ENCODE data around the gene HOMER2. TPM values are rescaled to one million over a fixed set of nuclear protein-coding genes. Genes with fewer than 3 reads are reported as not detected.

Gene HOMER2
- total and polyA plus RNA-seq, 9 of the 15 experiments (the other 6 are each of a cell fraction or from before 2014, with no cell fraction given) = 0.13 to 0.47 (median 0.29) TPM; not detected in 1

DNA sequence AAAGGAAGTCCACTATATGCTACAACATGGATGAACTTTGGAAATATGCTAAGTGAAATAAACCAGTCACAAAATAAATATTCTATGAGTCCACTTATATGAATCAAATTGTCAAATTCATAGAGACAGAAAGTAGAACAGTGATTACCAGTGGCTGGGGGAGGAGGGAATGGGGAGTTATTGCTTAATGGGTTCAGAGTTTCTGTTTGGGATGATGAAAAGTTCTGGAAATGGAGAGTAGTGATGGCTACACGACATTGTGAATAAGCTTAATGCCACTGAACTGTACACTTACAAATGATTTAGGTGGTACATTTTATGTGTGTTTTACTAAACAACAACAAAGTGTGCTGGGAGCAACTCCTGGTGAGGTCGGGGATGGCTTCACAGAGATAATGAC, 38.1 kb downstream of the HOMER2 start (continued):
- TF ChIP-seq TEAD2 (tag; IDR thresholded peaks at IDR 0.05) (no peak), POLR3A (IDR thresholded peaks at IDR 0.05; ENCODE audit: borderline replicate concordance, extremely low read depth, insufficient read depth, insufficient read length) (no peak)
- TF ChIP-seq, protein P1, sequence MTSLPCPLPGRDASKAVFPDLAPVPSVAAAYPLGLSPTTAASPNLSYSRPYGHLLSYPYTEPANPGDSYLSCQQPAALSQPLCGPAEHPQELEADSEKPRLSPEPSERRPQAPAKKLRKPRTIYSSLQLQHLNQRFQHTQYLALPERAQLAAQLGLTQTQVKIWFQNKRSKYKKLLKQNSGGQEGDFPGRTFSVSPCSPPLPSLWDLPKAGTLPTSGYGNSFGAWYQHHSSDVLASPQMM (CRISPR knock-in tag; IDR thresholded peaks at IDR 0.05) = no peak
- TF ChIP-seq, protein P2, sequence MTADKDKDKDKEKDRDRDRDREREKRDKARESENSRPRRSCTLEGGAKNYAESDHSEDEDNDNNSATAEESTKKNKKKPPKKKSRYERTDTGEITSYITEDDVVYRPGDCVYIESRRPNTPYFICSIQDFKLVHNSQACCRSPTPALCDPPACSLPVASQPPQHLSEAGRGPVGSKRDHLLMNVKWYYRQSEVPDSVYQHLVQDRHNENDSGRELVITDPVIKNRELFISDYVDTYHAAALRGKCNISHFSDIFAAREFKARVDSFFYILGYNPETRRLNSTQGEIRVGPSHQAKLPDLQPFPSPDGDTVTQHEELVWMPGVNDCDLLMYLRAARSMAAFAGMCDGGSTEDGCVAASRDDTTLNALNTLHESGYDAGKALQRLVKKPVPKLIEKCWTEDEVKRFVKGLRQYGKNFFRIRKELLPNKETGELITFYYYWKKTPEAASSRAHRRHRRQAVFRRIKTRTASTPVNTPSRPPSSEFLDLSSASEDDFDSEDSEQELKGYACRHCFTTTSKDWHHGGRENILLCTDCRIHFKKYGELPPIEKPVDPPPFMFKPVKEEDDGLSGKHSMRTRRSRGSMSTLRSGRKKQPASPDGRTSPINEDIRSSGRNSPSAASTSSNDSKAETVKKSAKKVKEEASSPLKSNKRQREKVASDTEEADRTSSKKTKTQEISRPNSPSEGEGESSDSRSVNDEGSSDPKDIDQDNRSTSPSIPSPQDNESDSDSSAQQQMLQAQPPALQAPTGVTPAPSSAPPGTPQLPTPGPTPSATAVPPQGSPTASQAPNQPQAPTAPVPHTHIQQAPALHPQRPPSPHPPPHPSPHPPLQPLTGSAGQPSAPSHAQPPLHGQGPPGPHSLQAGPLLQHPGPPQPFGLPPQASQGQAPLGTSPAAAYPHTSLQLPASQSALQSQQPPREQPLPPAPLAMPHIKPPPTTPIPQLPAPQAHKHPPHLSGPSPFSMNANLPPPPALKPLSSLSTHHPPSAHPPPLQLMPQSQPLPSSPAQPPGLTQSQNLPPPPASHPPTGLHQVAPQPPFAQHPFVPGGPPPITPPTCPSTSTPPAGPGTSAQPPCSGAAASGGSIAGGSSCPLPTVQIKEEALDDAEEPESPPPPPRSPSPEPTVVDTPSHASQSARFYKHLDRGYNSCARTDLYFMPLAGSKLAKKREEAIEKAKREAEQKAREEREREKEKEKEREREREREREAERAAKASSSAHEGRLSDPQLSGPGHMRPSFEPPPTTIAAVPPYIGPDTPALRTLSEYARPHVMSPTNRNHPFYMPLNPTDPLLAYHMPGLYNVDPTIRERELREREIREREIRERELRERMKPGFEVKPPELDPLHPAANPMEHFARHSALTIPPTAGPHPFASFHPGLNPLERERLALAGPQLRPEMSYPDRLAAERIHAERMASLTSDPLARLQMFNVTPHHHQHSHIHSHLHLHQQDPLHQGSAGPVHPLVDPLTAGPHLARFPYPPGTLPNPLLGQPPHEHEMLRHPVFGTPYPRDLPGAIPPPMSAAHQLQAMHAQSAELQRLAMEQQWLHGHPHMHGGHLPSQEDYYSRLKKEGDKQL (CRISPR knock-in tag; IDR thresholded peaks at IDR 0.05; ENCODE audit: borderline replicate concordance) = no peak

DNA sequence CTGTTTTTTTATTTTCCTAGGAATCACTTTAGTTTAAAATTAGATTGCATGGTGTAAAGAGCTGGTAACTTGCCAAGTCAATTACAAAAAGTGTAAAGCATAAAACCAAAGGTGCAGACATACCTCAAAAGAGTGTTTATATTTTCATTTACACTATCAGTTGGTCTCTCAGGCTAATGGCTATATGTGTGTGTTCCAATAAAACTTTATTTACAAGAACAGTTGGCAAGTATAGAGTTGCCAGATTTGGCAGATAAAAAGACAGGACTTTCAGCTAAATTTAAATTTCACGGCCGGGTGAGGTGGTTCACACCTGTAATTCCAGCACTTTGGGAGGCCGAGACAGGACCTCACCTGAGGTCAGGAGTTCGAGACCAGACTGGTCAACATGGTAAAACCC, 41.1 kb downstream of the HOMER2 start:
- Histone ChIP-seq H3K4me1 (replicated peaks in 1 of 2; ENCODE audit: control insufficient read depth in 2 of 2, insufficient read depth in 2 of 2, low read length in 2 of 2) (no peaks in the 10 kb centered on the region), H3K27ac (ENCODE audit: extremely low read depth, low read depth, low read length) (no peak overlapping the region), H2AFZ (ENCODE audit: low read depth, low read length) (no peak overlapping the region), H3K9me1 (ENCODE audit: control insufficient read depth, insufficient read depth, low read length) (no peaks in the 10 kb centered on the region), H3K27me3 (ENCODE audit: control insufficient read depth in 2 of 2, insufficient read depth in 2 of 2, low read length in 2 of 2) (peaks cover 21 to 22% of the 10 kb centered on the region in 2 experiments), H3K9ac (ENCODE audit: insufficient read depth in 1 of 2, low read depth in 2 of 2, low read length in 2 of 2) (no peak overlapping the region), H3K4me2 (ENCODE audit: insufficient read depth, low read length) (no peak overlapping the region), H4K20me1 (replicated peaks; ENCODE audit: control insufficient read depth, insufficient read depth, low read length) (no peaks in the 10 kb centered on the region), H3K4me3 (no peak overlapping the region), H3K79me2 (ENCODE audit: control insufficient read depth, insufficient read depth, low read length) (no peaks in the 10 kb centered on the region), H3K36me3 (ENCODE audit: control insufficient read depth, insufficient read depth, low read length) (no peaks in the 10 kb centered on the region), H3K9me3 (replicated peaks; ENCODE audit: control insufficient read depth, insufficient read depth, low read depth, low read length) (no peaks in the 10 kb centered on the region)
- no TSS peak for BruUV-seq (replicated peaks)
- ChIA-PET POLR2A (interaction anchor here (0.7 to 1.4 kb wide), 2 partner anchors 9 to 23 kb away, joined by 3 read pairs; no protein-coding TSS in a partner anchor), CTCF (ENCODE audit: low intra/inter-chr PET ratio) (no interaction called here)
- intact Hi-C loops (cut with micrococcal nuclease) (no loop called here), in situ Hi-C loops (cut with MboI) (no loop called here)
- WGBS (ENCODE audit: insufficient coverage, low coverage, missing lambda C conversion rate) = 2% methylated on average over 4 of the region's 4 CpGs
- no peak for ATAC-seq
- no peak for DNase-seq (ENCODE audit: extremely low read depth in 1 of 4, low spot score in 3 of 4)
- FAIRE-seq = no peak
- TF ChIP-seq, protein P3, sequence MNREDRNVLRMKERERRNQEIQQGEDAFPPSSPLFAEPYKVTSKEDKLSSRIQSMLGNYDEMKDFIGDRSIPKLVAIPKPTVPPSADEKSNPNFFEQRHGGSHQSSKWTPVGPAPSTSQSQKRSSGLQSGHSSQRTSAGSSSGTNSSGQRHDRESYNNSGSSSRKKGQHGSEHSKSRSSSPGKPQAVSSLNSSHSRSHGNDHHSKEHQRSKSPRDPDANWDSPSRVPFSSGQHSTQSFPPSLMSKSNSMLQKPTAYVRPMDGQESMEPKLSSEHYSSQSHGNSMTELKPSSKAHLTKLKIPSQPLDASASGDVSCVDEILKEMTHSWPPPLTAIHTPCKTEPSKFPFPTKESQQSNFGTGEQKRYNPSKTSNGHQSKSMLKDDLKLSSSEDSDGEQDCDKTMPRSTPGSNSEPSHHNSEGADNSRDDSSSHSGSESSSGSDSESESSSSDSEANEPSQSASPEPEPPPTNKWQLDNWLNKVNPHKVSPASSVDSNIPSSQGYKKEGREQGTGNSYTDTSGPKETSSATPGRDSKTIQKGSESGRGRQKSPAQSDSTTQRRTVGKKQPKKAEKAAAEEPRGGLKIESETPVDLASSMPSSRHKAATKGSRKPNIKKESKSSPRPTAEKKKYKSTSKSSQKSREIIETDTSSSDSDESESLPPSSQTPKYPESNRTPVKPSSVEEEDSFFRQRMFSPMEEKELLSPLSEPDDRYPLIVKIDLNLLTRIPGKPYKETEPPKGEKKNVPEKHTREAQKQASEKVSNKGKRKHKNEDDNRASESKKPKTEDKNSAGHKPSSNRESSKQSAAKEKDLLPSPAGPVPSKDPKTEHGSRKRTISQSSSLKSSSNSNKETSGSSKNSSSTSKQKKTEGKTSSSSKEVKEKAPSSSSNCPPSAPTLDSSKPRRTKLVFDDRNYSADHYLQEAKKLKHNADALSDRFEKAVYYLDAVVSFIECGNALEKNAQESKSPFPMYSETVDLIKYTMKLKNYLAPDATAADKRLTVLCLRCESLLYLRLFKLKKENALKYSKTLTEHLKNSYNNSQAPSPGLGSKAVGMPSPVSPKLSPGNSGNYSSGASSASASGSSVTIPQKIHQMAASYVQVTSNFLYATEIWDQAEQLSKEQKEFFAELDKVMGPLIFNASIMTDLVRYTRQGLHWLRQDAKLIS (CRISPR knock-in tag; IDR thresholded peaks at IDR 0.05) = no peak

Data from K562 (cell line).